HG02885 (cell line): ENCODE measurements around the gene TRIM56.
"Not testable (repeated sequence)": the region's sequence is repeated elsewhere in the genome, so short reads cannot be mapped to it uniquely, and the experiment has no call there.

Source experiments
- ATAC-seq: cut with Tn5 transposase; IDR thresholded peaks from one replicate; pipeline ENCODE4 v1.9.1; 2021; ENCODE audit warnings: mild to moderate bottlenecking; ENCODE audit not compliant: unreplicated experiment, poor library complexity

The TRIM56 gene

DNA sequence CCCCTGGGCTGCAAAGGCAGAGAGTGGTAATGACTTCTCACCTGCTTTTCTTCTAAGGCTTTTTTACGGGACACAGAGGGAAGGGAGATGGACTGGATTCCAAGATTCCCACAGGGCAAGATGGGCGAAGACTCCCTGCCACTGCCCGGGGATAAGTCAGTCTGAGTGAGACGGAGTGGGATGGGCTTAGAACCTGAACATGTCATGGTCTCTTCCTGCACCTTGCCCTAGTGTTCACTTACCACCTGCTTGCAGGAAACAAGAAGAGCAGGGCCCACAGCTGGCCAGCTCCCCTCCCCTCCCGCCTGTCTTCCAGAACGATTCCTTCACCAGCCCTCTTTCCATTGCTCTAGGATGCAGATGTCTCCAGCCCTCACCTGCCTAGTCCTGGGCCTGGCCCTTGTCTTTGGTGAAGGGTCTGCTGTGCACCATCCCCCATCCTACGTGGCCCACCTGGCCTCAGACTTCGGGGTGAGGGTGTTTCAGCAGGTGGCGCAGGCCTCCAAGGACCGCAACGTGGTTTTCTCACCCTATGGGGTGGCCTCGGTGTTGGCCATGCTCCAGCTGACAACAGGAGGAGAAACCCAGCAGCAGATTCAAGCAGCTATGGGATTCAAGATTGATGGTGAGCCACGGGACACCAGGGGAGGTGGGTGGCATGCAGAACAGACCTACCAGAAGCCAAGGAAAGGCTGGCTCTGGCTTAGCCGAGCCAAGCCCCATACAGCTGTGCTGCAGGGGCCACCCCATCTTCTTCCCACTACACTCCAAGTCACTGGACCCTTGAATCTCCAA lies 43.0 kb downstream of the TRIM56 start:
- ATAC-seq = no peak

DNA sequence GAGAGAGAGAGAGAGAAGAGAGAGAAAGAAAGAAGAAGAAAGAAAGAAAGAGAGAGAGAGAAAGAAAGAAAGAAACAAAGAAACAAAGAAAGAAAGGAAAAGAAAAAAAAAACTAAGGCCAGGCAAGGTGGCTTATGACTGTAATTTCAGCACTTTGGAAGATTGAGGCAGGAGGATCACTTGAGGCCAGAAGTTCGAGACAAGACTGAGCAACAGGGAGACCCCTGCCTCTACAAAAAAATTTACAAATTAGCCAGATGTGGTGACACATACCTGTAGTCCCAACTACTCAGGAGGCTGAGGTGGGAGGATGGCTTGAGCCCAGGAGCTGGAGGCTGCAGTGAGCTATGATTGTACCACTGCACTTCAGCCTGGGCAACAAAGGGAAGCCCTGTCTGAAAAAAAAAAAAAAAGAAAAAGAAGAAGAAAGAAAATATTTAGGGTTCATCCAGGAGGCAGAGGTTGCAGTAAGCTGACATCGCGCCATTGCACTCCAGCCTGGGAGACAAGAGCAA lies 44.4 kb downstream of the TRIM56 start:
- ATAC-seq = no peak

DNA sequence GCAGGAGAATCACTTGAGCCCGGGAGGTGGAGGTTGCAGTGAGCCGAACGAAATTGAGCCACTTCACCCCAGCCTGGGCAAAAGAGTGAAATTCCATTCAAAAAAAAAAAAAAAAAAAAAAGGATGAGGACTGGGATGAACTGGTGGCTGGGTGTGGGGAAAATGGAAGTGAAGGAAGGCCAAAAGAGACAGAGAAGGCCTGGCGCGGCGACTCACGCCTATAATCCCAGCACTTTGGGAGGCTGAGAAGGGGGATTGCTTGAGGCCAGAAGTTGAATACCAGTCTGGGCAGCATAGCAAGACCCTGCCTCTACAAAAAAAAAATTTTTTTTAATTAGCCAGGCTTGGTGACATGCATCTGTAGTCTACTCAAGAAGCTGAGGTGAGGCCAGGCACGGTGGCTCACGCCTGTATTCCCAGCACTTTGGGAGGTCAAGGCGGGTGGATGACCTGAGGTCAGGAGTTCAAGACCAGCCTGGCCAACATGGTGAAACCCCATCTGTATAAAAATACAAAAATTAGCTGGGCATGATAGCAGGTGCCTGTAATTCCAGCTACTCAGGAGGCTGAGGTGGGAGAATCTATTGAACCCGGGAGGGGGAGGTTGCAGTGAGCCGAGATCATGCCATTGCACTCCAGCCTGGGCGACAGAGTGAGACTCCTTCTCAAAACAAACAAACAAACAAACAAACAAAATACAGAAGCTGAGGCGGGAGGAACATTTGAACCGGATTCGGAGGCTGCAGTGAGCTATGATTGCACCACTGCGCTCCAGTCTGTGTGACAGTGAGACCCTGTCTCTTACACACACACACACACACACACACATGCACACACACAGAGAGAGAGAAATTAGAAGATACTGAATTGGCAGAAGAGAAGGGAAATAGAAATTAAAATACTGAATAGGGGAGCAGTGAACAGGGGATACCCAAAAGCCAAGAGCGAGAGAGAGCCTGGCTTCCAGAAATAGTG lies 47.6 kb downstream of the TRIM56 start:
- ATAC-seq = not testable (repeated sequence)

- ATAC-seq = no peak
These were observed 48.5 kb downstream of the TRIM56 start for GRCh38 chr7:101133621-101134398.

DNA sequence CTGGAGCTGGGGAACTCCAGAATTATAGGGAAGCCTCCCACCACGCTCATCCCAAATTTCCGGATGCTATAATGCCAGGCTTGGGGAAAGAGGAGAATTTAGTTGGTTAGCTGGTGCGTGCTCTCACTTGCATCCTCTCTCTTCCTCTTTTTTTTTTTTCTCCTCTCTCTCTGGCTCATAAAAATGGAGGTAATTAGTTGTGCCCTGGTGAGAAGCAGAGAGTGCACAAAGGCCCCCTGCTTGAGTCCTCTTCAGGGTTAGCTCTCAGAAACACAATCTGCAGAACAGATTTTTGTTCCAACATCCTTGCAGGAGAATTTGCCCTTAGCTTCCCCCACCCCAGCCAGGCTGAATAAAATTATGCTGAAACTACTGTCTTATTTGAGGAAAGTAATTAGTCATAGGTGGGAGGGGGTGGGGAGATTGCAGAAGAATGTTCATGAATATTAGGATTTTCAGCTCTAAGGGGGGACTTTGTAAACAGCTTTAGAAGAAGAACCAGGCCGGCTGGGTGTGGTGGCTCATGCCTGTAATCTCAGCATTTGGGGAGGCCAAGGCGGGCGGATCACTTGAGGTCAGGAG lies 49.2 kb downstream of the TRIM56 start:
- ATAC-seq = no peak

GRCh38 chr7:101137651-101138212 lies 52.5 kb downstream of the TRIM56 start:
- ATAC-seq = no peak

DNA sequence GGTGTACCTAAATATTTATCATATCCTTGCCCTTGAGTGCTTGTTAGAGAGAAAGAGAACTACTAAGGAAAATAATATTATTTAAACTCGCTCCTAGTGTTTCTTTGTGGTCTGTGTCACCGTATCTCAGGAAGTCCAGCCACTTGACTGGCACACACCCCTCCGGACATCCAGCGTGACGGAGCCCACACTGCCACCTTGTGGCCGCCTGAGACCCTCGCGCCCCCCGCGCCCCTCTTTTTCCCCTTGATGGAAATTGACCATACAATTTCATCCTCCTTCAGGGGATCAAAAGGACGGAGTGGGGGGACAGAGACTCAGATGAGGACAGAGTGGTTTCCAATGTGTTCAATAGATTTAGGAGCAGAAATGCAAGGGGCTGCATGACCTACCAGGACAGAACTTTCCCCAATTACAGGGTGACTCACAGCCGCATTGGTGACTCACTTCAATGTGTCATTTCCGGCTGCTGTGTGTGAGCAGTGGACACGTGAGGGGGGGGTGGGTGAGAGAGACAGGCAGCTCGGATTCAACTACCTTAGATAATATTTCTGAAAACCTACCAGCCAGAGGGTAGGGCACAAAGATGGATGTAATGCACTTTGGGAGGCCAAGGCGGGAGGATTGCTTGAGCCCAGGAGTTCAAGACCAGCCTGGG lies 53.1 kb downstream of the TRIM56 start:
- peak; percentile 67 for ATAC-seq

GRCh38 chr7:101140339-101140699 lies 55.0 kb downstream of the TRIM56 start:
- ATAC-seq = no peak

GRCh38 chr7:101140746-101141382 lies 55.6 kb downstream of the TRIM56 start:
- no peak for ATAC-seq
